HG03575 (cell line): Measurements from ENCODE around the gene METTL3.

Source experiments
- ATAC-seq: cut with Tn5 transposase; IDR thresholded peaks from one replicate; pipeline ENCODE4 v1.9.1; 2021; ENCODE audit not compliant: unreplicated experiment, insufficient number of reproducible peaks, low FRiP score; ENCODE audit errors: extremely low read depth

METTL3 gene

DNA sequence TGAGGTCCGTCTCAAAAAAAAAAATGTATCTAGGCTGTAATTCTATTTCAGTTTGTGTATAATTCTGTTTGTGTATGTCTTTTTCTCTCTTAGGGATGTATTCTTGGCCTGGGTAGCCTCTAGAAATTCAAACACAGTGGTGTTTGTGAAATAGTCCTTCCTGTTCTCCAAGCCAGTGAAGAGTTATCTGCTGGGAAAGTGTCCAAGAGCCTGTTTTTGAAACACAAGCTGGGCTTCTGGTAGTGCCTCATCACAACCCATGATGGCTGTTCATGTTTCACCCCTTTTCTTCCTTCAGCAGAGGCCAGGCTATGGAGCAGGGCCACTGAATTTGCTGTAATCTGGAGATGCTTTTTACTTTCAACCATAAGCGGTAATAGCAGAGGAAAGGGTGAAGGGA is 14.7 kb downstream of the METTL3 start:
- no peak for ATAC-seq

DNA sequence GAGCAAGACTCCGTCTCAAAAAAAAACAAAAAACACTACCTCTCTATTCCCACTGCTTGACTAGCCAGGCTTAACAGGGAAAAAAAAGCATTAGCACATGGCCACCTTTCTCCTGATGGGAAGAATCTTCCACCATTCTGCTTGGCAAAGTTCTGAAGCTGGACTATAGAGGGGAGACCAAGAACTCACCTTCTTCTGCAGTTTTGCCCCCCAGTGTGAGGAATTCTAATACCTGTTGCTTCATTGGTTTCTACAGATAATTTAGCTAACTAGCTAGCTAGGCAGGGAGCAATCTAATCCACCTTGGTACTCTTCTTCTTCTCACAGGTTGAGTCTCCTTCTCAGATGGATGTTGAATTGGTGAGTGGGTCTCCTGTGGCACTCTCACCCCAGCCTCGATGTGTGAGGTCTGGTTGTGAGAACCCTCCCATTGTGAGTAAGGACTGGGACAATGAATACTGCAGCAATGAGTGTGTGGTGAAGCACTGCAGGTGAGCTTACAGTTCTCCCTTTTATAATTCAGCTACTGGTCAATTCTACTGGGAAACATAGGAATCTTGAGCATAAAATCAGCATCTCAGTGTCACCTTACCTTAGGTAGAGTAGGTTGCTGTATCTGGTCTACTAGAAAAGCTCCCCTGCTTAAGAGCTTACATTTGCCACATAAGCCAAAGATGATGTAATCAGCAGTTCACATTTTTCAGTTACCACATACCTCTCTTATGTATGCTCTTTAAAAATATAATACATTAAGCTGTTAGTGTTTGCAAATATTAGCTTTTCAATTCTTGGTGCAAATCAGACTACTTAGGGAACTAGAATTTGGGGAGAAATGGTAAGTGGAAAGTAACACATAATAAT is 16.0 kb downstream of the METTL3 start:
- no peak for ATAC-seq

DNA sequence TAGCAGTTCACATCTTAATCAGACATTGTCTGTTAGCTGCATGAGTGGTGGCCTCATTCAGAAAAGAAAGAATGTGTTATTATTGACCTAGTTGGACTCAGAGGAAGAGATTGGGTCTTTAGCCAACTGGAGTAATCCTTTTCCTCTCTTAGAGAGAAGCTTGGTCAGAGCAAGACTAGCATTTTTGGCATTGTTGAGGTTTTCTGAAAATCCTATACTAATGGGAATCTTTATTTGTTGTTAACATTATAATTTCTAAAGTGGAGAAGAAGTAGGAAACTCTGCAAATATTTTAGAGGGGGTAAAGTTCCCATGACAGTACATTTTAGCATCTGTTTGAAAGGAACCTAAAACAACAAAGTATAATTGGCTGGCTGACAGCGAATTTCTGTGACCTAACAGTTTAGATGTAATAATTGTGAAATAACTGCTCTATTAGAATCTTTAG is 24.5 kb downstream of the METTL3 start:
- ATAC-seq = no peak

DNA sequence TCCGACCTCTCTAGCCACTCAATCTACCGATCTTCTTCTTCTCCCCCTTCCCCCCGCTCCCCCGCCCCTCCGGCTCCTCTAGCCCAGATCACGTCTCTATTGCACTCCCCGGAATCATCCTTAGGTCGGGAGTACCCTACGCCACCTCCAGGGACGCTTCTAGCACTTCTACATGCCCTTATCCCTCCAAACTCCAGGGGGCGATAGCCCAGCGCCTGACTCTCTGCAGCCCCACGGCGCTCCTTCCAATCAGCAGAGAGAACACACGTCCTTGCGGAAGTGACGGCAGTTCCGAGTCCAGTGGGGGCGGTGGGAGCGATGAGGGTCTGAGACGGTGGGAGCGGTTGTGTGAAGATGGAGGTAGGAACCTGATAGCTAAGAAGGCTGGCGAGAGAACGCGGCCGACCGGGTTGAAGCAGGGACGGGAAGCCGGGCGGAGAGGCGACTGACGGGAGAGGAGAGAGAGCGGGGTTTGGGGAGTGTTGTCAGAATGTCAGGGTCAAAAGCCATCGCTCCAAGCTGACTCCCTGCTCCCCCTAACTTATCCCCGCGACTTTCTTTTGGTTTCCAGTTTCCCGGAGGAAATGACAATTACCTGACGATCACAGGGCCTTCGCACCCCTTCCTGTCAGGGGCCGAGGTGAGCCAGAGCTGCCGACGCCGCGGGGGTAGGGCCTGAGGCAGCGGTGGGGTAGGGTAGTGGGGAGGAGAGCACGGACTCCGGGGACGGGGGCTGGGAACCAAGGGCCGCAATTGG is 34.0 kb downstream of the METTL3 start, which contains the start of the genes RAB2B and TOX4:
Gene RAB2B (minus strand): TSS at position 35 of the 757 bp plus-strand sequence. CDS start 87 bp downstream, outside the sequence.
Gene TOX4 (plus strand): TSS at position 271 of the 757 bp plus-strand sequence. CDS start 84 bp downstream, at position 355.
- peak; percentile 93 for ATAC-seq

DNA sequence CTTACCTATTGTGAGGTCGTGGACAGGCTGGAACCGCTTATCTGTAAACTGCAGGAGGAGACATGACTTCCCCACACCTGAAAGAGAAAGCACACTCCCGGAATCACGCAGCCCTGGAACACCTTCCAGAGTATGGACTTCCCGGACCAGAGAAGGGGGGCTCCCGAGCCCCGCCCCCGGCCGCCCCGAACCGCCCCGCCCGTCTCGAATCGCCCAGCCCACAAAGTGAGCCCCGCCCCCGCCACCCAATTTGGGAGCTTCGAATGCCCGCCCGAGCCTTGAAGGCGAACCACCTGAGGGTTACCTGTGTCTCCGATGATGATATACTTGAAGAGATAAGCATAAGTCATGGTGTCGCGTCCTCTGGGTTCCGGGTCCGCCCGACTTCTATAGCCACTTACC is 34.6 kb downstream of the METTL3 start:
- ATAC-seq = no peak

DNA sequence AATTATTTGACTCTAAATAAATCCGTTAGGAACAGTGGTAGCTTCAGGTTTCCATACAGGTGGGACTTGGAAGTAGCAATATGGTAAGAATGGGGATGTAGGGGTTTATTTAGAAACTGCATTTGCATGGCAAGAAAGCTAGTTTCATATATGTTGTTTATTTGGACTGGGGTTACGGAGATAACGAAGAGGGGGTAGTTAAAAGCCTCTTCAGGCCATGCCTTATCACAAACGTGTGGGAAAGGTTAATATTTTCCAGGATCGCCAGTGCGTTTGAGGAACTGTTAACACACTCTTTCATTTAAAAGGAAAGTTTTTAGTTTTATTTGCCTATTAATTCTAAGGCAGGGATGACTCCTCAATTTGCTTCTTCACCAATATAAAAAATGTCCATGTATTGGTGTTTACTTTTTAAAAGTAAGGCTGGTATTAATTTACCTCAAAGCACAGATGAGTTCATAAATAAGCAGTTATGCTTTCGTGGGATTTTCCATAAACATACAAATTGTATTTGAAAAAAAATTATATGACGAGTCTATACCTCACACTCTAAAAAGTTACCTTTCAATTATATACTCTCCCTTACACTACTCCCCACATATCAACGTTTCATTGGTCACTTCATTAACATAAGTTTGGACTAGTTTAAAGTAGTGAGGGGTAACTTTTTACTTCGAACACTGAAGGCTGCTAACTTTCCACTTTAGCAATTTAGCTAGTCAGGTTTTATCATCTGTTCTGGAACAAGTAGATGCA is 35.2 kb downstream of the METTL3 start:
- no peak for ATAC-seq

DNA sequence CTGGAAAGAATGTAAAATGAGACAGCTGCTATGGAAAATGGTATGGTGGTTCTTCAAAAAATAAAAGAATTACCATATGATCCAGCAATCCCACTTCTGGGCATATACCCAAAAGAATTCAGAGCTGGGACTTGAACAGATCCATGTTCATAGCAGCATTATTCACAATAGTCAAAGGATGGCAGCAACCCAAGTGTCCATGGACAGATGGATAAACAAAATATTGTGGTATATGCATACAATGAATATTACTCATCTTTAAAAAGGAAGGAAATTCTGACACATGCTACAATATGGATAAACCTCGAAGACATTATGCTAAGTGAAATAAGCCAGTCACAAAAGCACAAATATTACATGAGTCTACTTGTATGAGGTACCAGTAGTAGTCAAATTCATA is 43.5 kb downstream of the METTL3 start:
- ATAC-seq = no peak

DNA sequence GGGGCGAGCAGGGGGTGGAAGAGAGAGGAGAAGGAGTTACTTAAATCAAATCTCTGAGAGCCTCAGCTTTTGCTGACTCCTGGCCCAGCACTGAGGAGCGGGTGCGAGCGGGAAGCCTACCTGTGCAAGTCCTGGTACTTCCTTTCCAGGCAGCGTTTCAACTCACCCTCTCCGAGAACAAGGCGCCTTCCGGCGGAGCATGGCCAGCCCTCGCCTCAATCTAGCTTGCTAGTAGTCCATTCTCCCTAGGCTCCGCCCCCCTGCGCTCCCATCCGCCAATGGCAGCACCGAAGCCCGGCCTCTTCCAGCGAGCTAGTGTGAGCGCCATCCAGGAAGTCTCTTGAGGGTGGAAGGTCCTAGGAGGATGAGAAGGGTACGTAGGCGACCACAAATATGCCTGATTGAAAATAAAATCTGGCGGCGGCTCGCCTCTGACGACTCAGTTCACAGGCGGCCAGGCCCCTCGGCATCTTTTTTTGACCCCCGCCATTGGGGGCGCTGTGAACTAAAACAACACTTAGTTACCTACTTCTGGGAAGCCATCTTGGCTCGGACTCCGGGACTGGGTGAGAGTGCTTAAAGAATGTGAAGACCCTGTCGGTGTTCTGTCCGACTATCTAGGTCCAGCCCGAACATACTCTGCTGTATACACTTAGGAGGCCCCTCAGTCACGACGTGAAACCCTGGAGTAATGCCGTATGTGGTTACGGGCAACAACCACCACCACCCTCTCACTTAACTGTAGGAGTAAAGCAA is 55.0 kb downstream of the METTL3 start, which contains the start of gene CHD8:
Gene CHD8 (minus strand): TSS at position 212 of the 756 bp plus-strand sequence. CDS start 24,480 bp downstream, outside the sequence.
- ATAC-seq = peak; percentile 88

DNA sequence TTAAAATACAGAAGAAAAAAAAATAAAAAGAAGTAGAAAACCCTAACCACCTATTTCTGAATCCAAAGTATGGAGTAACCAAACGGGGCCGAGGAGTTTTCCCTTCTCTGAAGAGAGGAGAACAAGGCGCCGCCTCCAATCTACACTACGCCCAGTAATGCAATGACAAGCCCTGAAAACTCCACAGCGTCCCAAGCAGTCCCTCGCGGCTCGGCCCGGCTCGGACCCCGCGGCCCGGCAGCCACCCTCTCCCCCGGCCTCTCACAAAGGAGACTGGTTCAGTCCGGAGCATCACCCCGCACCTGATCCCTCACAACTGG is 55.6 kb downstream of the METTL3 start:
- ATAC-seq = no peak

DNA sequence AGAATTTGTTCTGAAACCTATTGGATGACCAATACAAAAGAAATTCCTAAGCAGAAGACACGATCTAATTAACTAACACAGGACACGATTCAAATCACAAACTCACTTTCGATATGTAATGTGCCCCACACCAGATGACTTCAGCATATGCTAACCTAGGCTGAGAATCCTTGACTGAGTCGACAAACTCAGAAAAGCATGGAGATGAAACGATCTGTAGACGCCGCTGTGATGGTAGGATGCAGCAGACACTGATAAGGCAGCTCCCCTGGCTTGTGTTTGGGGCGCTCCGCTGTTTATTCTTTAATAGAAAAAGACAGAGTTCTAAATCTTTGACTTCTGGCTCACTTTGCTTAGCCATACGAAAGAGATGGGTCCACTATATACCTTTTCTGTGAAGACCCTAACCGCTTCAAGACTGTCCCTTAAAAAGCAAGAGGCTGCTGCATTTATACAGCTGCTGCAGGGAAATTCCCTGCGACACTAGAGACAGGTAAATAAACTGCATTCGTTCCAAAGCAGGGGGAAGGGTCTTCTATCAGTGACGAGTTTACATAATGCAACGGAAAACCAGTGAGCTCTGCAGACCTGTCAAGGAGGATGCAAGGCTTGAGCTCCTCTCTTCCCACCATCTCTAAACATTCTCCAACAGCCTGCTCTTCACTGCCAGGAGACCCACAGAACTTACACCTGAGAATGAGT is 56.1 kb downstream of the METTL3 start:
- ATAC-seq = no peak

DNA sequence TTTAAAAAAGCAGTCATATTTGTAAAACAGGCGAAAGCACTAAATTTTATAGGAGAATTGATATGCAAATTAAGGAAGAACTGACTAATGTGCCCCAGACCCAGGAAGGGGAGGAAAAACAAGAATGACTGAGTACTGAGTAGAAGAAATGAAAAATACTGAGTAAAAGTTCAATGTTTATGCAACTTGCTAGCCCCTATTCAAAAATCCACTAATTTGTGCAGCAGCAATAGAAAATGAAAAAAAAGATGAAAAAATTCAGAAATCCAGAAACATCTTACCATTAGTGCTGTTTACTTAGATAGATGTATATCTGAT is 61.3 kb downstream of the METTL3 start:
- ATAC-seq = no peak
